SK-N-MC (cell line): Measurements from ENCODE around the gene KCTD11.

ENCODE experiments used
- EZH2 ChIP-seq: fragments of 200-600 bp; sonication (generic); IDR thresholded peaks from one replicate; pipeline ENCODE4 v1.6.1; 2017; ENCODE audit warnings: antibody characterized with exemption
- FOXP2 ChIP-seq: optimal IDR thresholded peaks from 2 replicates; pipeline ENCODE3; 2011; ENCODE audit warnings: mild to moderate bottlenecking, moderate library complexity; ENCODE audit not compliant: insufficient read depth; ENCODE audit errors: extremely low read length, control extremely low read depth
- POLR2AphosphoS5 ChIP-seq: IDR thresholded peaks from 2 replicates; pipeline ENCODE4 v1.6.1; 2012; ENCODE audit warnings: mild to moderate bottlenecking, low read depth, low read length, borderline replicate concordance

GRCh38 chr17:7396147-7396546, 44.2 kb downstream of the KCTD11 start:
- TF ChIP-seq EZH2 (no peak), POLR2AphosphoS5 (no peak), FOXP2 (no peak)
